ENCODE measurements around the gene TNKS2.

DNA sequence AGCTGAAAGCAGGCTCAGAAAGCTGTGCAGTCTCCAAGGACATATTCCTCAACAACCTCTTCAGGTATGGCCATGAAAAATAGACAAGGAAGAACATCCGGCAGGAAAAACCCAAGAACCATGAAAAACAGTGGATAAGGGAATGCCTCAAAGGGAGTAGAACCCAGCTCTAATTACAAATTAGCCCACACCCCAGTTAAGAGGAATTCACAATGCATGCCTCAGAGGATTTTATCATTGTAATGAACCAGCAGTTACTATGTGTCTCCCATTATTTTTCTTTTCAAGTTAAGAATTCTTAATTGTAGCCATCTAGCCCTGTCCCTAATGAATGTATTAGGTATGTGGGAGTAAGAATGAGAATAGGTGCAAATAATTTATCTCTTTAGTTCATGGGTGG, 19.7 kb upstream of the TNKS2 start:
- TF ChIP-seq POLR2A (IDR thresholded peaks at IDR 0.05) (no peak), CTCF (IDR thresholded peaks at IDR 0.05 in 4 of 5, conservative IDR thresholded peaks at IDR 0.05 in 1 of 5) (no peak)

Measured in gastrocnemius medialis (tissue), 4 donors.